DMS153 (cell line): ENCODE measurements around the gene FLVCR2.
A peak's percentile ranks its signal among the peaks of the same experiment; 100 is the strongest.

Experiments used
- DNase-seq: peaks from one replicate; lab custom pipeline; 2025; lab: John Stamatoyannopoulos, UW

Gene FLVCR2

GRCh38 chr14:75554482-75554881 lies 23.9 kb upstream of the FLVCR2 start:
- DNase-seq, result no peak

GRCh38 chr14:75558440-75558839 lies 20.0 kb upstream of the FLVCR2 start:
- DNase-seq, result no peak

DNA sequence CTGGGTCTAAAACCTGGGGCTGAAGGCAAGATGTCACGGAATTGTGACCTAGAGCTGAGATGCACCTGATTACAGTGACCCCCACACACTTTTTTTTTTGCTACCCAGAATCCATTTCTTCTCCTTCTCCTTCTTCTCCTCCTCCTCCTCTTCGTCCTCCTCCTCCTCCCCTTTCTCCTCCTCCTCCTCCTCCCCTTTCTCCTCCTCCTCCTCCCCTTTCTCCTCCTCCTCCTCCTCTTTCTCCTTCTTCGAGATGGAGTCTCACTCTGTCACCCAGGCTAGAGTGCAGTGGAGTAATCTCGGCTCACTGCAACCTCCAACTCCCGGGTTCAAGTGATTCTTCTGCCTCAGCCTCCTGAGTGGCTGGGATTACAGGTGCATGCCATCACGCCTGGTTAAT lies 19.4 kb upstream of the FLVCR2 start:
- DNase-seq, result no peak

- DNase-seq, result peak; percentile 33
These were observed 18.8 kb upstream of the FLVCR2 start for GRCh38 chr14:75559451-75560222.

DNA sequence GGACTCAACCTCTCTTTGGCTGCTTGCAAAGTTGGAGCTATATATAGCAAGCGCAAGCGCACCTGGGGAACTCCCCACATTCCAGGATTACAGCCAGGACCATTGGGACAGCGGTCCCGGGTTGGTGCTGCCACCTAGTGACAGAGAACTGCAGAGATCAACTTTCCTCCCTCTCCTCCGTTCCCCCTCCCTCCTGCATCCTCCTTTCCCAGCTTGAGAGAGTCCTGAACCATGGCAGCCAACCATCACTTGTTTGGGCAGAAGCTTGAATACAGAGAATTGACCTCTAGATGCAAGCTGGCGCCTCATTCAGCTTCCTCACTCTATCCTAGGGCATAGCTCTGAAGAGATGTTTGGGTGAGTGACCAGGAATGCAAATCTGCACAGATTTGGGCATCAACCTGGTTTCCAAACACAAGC lies 17.4 kb upstream of the FLVCR2 start:
- peak; percentile 50 for DNase-seq

- no peak for DNase-seq
These were observed 16.3 kb upstream of the FLVCR2 start for GRCh38 chr14:75562089-75562488.

DNA sequence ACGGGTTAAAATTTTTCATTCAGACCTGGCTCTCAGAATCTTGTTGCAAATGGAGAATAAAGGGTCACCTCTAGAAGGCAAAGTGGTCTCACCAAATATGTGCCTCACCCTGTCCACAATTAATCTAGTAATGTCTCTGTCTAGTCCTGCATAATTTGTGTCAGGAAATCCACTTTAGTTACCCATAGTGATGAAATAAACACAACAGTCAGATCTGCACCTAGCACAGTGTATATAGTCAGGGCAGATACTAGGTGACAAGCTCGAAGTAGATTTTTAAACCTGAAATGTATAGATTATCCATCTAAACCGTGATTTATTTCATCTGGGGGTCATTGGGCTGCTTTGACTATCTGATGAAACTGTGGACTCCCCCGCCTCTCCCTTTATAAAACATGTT lies 15.9 kb upstream of the FLVCR2 start:
- DNase-seq, result no peak

- DNase-seq, result no peak
These were observed 14.5 kb upstream of the FLVCR2 start for GRCh38 chr14:75563931-75564330.

DNA sequence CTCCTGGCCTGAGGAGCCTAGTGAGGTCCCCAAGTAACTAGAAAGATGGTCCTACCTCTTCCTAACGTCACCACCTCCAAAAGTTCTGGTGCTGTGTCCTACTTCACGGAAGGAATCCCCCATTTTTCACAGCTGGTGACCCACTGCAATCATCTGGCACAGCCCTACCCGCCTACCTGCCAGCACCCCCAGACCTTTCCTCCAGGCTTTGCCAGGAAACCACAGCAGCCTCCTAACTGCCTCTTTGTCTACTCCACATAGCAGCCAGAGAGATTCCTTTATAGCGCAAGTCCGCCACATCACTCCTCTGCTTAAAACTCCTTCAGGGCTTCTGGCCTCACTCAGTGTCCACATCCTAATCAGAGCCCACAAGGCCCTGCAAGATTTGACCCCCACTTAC lies 13.4 kb upstream of the FLVCR2 start:
- DNase-seq, result no peak

GRCh38 chr14:75566321-75566720 lies 12.1 kb upstream of the FLVCR2 start:
- DNase-seq, result no peak

GRCh38 chr14:75566752-75567151 lies 11.7 kb upstream of the FLVCR2 start:
- DNase-seq, result no peak

GRCh38 chr14:75568140-75568539 lies 10.3 kb upstream of the FLVCR2 start:
- no peak for DNase-seq

- no peak for DNase-seq
These were observed 9.6 kb upstream of the FLVCR2 start for GRCh38 chr14:75568791-75569190.

GRCh38 chr14:75570797-75571196 lies 7.6 kb upstream of the FLVCR2 start:
- no peak for DNase-seq

DNA sequence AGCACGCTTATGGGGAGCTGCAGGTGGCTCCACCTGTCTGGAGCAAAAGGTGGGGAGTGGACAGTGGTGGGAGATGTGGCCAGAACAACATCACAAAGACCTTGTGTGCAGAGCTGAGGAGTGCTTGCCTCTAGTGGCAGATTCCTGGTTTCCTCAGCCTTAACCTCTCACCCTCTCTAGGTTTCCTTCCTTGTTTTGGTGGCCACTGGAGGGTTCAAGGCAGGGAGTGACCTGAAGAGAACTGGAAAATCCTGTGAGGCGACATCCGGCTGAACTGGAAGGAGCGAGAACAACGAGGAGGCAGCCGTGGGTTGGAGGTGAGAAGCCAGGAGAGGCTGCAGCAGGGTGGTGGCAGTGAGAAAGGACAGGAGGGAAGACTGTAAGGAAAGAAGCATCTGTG lies 6.3 kb upstream of the FLVCR2 start:
- DNase-seq, result no peak

- no peak for DNase-seq
These were observed 1.3 kb upstream of the FLVCR2 start for GRCh38 chr14:75577090-75577489.

DNA sequence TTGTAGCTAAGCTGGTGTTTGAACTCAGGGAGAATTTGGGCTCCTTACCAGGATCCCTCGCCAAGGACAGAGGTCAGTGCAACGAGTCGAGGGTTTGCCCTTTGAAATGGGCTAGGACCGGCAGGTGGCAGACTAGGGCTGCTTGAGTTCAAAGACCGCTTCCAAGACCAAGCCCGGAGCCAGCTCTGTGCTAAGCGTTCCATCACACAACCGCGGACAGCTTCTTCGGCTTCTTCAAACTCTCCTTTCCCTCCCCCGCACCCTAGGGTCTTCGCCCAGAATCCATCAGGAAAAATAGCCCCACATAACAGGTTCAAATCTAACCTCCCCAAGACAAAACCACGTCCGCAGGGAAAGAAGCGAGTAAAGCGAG lies 705 bp upstream of the FLVCR2 start:
- peak; percentile 31 for DNase-seq

DNA sequence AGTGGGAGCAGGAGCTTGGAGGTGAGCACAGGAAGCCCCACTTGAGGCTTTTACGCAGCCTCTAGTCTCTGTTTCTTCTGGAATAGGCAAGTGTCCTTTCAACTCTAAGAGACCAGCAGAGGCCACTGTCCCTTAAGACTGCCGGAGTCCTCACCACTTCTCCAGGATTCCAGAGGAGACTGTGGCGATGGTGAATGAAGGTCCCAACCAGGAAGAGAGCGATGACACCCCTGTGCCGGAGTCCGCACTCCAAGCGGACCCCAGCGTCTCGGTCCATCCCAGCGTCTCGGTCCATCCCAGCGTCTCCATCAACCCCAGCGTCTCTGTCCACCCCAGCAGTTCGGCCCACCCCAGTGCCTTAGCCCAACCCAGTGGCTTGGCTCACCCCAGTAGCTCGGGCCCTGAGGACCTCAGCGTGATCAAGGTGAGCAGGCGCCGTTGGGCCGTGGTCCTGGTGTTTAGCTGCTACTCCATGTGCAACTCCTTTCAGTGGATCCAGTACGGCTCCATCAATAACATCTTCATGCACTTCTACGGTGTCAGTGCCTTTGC lies 442 bp downstream of the FLVCR2 start:
- DNase-seq, result no peak

DNA sequence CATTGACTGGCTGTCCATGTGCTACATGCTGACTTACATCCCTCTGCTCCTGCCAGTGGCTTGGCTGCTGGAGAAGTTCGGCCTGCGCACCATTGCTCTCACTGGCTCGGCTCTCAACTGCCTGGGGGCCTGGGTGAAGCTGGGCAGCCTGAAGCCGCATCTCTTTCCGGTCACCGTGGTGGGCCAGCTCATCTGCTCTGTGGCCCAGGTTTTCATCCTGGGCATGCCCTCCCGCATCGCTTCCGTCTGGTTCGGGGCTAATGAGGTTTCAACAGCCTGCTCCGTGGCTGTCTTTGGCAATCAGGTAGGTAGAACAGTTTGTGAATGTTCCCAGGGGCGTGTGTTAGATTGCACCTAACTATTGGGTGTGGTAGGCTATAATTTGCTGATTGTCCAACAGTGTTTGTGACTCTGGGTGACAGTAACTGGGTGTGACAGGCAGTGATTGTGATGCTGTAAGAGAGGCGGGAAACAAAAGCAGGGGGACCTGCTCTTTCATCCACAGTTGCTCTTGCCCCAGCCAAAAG lies 981 bp downstream of the FLVCR2 start:
- DNase-seq, result no peak

DNA sequence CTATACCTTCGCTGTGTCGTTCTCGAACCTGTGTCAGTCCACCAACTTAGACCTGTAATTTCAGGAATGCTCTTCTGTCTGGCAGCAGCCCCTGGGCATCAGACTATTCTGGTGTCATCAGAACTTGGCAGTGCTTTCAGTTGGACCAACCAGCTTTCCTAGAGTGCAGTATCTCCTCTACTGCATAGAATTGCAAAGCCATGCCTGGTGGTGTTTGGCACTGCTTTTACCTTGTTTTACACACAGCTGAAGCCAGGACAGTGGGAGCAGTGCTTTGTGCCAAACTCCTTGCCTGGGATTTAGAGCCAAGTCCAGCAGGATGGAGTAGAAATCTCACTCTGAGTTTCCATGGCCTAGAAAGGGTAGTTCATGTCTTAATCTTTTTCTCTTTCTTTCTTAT lies 1.5 kb downstream of the FLVCR2 start:
- no peak for DNase-seq

DNA sequence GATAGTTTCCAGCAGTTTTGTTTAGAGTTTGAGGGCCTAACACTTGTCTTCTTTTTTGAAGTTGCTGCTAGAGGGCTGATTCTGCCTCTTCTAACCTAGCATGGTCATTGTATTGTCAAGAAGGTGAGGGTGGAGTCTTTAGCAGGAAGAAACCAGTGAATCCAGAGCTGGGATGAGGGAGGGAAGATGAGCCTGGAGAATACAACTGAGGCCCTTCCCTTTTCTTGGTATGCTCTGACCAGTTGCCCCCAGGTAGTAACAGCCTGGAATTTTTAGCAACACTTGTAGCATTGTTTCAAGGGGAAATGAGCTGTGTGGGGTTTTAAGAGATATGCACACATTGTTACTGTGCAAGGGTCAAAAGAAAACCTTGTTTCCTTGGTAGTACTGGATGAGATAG lies 9.0 kb downstream of the FLVCR2 start:
- no peak for DNase-seq

- DNase-seq, result no peak
These were observed 11.5 kb downstream of the FLVCR2 start for GRCh38 chr14:75589931-75590330.

- DNase-seq, result no peak
These were observed 13.0 kb downstream of the FLVCR2 start for GRCh38 chr14:75591331-75591946.
